Activated CD8-positive, alpha-beta T cell treated with anti-CD3 and anti-CD28 coated beads for 36 hours (primary cell): ENCODE data around the gene USP47. TPM values are rescaled to one million over a fixed set of nuclear protein-coding genes. Genes with fewer than 3 reads are reported as not detected.

ENCODE experiments used
- ATAC-seq: fragments of 200-7000 bp; cut with Tn5 transposase; one replicate; pipeline ENCODE4 v1.10.0; 2021; ENCODE audit warnings: mild to moderate bottlenecking, moderate library complexity
- CTCF ChIA-PET: fragments of 350-600 bp; sonication (Branson Sonifier 250); formaldehyde crosslinking; loops from one replicate; lab custom pipeline; 2021; ENCODE audit warnings: antibody characterized with exemption; lab: Charles Lee
- POLR2A ChIA-PET: fragments of 350-600 bp; sonication (Branson Sonifier 250); formaldehyde crosslinking; loops from one replicate; lab custom pipeline; 2021; ENCODE audit warnings: antibody characterized with exemption; lab: Charles Lee
- DNase-seq: peaks from one replicate; pipeline ENCODE4 v3.0.0-alpha.2; 2020
- H3K27ac Mint-ChIP-seq: one replicate; pipeline ENCODE4 v1.8.0; 2021; ENCODE audit warnings: mild to moderate bottlenecking, mixed read lengths
- H3K27me3 Mint-ChIP-seq: one replicate; pipeline ENCODE4 v1.8.0; 2021; ENCODE audit warnings: mixed read lengths
- H3K36me3 Mint-ChIP-seq: one replicate; pipeline ENCODE4 v1.8.0; 2021; ENCODE audit warnings: low read depth, mixed read lengths
- H3K4me1 Mint-ChIP-seq: one replicate; pipeline ENCODE4 v1.8.0; 2021; ENCODE audit warnings: low read depth, mixed read lengths
- H3K4me3 Mint-ChIP-seq: one replicate; pipeline ENCODE4 v1.8.0; 2021; ENCODE audit warnings: mild to moderate bottlenecking, moderate library complexity, mixed read lengths
- H3K9me3 Mint-ChIP-seq: one replicate; pipeline ENCODE4 v1.8.0; 2021; ENCODE audit warnings: mixed read lengths
- CTCF ChIP-seq: fragments of 200-600 bp; IDR thresholded peaks from one replicate; pipeline ENCODE4 v1.8.0; 2022; ENCODE audit warnings: antibody characterized with exemption, mild to moderate bottlenecking
- intact Hi-C: fragments of 100-400 bp; cut with micrococcal nuclease; formaldehyde crosslinking; loops from one replicate; pipeline ENCODE4 v1.10.0; 2022
- total RNA-seq, 2 experiments: library from RNA; stranded (reverse); gene quantifications; one replicate each; pipeline ENCODE4 v1.2.3, GENCODE V29; 2021

The USP47 gene
- total RNA-seq, 2 experiments from 2014 or later, result 37.8 to 39.7 TPM

GRCh38 chr11:11915625-11916024 lies 73.9 kb downstream of the USP47 start:
- intact Hi-C loops, result no loop called here
- no peaks in the 10 kb centered on the region for H3K27me3 Mint-ChIP-seq
- TF ChIP-seq CTCF, result no peak
- H3K4me1 Mint-ChIP-seq, result no peaks in the 10 kb centered on the region
- H3K27ac Mint-ChIP-seq, result no peak overlapping the region
- ChIA-PET CTCF (interaction anchor here (0.8 to 1.0 kb wide), 2 partner anchors 13 to 128 kb away, joined by 3 read pairs; no protein-coding TSS in a partner anchor), POLR2A (no interaction called here)
- ATAC-seq, result no peak
- DNase-seq, result no peak
- no peak overlapping the region for H3K4me3 Mint-ChIP-seq
- H3K9me3 Mint-ChIP-seq, result no peaks in the 10 kb centered on the region
- peaks cover 16% of the 10 kb centered on the region for H3K36me3 Mint-ChIP-seq

DNA sequence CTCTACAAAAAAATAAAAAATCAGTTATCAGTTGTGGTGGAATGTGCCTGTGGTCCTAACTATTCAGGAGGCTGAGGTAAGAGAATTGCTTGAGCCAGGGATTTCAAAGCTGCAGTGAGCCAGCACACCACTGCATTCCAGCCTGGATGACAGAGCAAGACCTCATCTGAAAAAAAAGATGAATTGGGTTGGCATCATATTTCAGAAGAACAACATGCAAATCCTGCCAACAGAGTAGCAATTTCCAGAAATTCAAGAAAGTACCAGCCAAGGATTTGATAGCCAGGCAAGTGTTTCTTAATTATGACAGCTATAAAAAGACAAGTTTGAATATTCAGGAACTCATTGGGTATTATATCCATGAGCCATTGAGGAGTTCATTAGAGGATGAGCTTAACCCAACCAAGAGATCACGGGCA lies 75.2 kb downstream of the USP47 start:
- Mint-ChIP-seq H3K36me3 (peaks cover 11% of the 10 kb centered on the region), H3K9me3 (no peaks in the 10 kb centered on the region), H3K4me3 (no peak overlapping the region), H3K27me3 (no peaks in the 10 kb centered on the region), H3K27ac (no peak overlapping the region), H3K4me1 (no peaks in the 10 kb centered on the region)
- DNase-seq (no peak), ATAC-seq (no peak)
- intact Hi-C loops, result no loop called here
- ChIA-PET POLR2A (no interaction called here), CTCF (no interaction called here)
- no peak for TF ChIP-seq CTCF

- Mint-ChIP-seq H3K9me3 (no peaks in the 10 kb centered on the region), H3K4me3 (no peak overlapping the region), H3K36me3 (peaks cover 47% of the 10 kb centered on the region), H3K27me3 (no peaks in the 10 kb centered on the region), H3K4me1 (peaks cover 23% of the 10 kb centered on the region), H3K27ac (no peak overlapping the region)
- ATAC-seq (no peak), DNase-seq (no peak)
- ChIA-PET CTCF (no interaction called here), POLR2A (no interaction called here)
- intact Hi-C loops, result no loop called here
- TF ChIP-seq CTCF, result no peak
Measured at GRCh38 chr11:11923828-11924227, 82.1 kb downstream of the USP47 start.

- Mint-ChIP-seq H3K36me3 (peaks cover 42% of the 10 kb centered on the region), H3K4me3 (no peak overlapping the region), H3K4me1 (peaks cover 9% of the 10 kb centered on the region), H3K27me3 (no peaks in the 10 kb centered on the region), H3K27ac (no peak overlapping the region), H3K9me3 (no peaks in the 10 kb centered on the region)
- intact Hi-C loops, result loop anchor here (2.0 kb wide), 1 partner anchor 117 kb away; no protein-coding TSS in a partner anchor
- POLR2A ChIA-PET, result no interaction called here
- CTCF ChIA-PET, result no interaction called here
- no peak for TF ChIP-seq CTCF
- DNase-seq (no peak), ATAC-seq (no peak)
Measured at GRCh38 chr11:11929920-11930319, 88.1 kb downstream of the USP47 start.

DNA sequence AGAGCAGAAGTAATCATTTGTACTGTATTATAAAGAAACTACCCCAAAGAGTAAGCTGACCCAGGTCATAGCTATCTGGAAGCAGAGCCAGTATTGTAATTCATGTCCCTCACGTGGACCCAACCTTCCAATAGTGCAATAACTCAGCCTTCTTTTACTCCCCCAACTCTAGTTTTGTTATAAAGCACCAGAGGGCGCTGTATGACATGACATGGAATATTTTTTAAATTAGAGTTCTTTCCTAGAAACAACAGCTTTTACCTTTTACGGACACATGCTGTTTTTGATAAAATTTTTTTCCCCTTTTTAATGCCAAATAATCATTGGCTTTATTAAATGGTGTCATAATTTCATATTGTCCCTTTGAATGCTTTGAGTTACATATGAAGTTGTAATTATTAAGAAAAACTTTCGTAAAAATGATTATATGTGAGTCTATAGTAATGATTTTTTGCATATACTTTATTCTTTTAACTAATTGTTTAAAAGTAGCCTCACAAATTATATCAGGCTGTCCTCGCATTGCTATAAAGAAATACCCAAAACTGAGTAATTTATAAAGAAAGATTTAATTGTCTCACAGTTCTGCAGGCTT lies 89.8 kb downstream of the USP47 start:
- DNase-seq, result peak; percentile 24
- H3K9me3 Mint-ChIP-seq, result no peaks in the 10 kb centered on the region
- TF ChIP-seq CTCF, result peak; percentile 72
- no peak for ATAC-seq
- CTCF ChIA-PET, result interaction anchor here (0.6 to 2.6 kb wide), 24 partner anchors 10 to 350 kb away, joined by 3 to 19 read pairs (median 4); no protein-coding TSS in a partner anchor
- POLR2A ChIA-PET, result no interaction called here
- intact Hi-C loops, result loop anchor here (2.0 kb wide), 1 partner anchor 115 kb away; no protein-coding TSS in a partner anchor
- no peaks in the 10 kb centered on the region for H3K27me3 Mint-ChIP-seq
- H3K4me3 Mint-ChIP-seq, result no peak overlapping the region
- peaks cover under 1% of the 10 kb centered on the region for H3K4me1 Mint-ChIP-seq
- no peak overlapping the region for H3K27ac Mint-ChIP-seq
- peaks cover 26% of the 10 kb centered on the region for H3K36me3 Mint-ChIP-seq
